HepG2 (cell line): ENCODE results near the gene STOML1. TPM values are rescaled to one million over a fixed set of nuclear protein-coding genes. Genes with fewer than 3 reads are reported as not detected.

Source experiments
- ELF4 ChIP-seq: sonication (generic); formaldehyde crosslinking; IDR thresholded peaks from 2 replicates; pipeline ENCODE4 v1.5.0; 2020; ENCODE audit warnings: missing genetic modification reagents, mild to moderate bottlenecking, moderate library complexity, borderline replicate concordance
- GTF2F1 ChIP-seq: fragments of 150-350 bp; IDR thresholded peaks from 2 replicates; pipeline ENCODE4 v1.6.1; 2014; ENCODE audit warnings: low read length
- HMGXB3 ChIP-seq: sonication (generic); formaldehyde crosslinking; IDR thresholded peaks from 2 replicates; pipeline ENCODE4 v1.4.0; 2020; ENCODE audit warnings: missing genetic modification reagents, borderline replicate concordance
- HNF4A ChIP-seq: sonication (generic); formaldehyde crosslinking; IDR thresholded peaks from 2 replicates; pipeline ENCODE4 v1.4.0; 2020; ENCODE audit warnings: missing genetic modification reagents
- TCF7L2 ChIP-seq: IDR thresholded peaks from 2 replicates; pipeline ENCODE4 v1.6.1; 2011; ENCODE audit warnings: mild to moderate bottlenecking, low read depth, low read length, moderate library complexity
- ZHX1 ChIP-seq: sonication (generic); formaldehyde crosslinking; IDR thresholded peaks from 2 replicates; pipeline ENCODE4 v1.8.1; 2022; ENCODE audit warnings: low read depth, mild to moderate bottlenecking, missing genetic modification reagents
- ZNF121 ChIP-seq: sonication (generic); formaldehyde crosslinking; IDR thresholded peaks from 2 replicates; pipeline ENCODE4 v1.5.0; 2020; ENCODE audit warnings: mild to moderate bottlenecking, missing genetic modification reagents
- ZNF17 ChIP-seq: sonication (generic); formaldehyde crosslinking; IDR thresholded peaks from 2 replicates; pipeline ENCODE4 v1.5.0; 2020; ENCODE audit warnings: mild to moderate bottlenecking, missing genetic modification reagents
- polyA plus RNA-seq, 8 experiments: library from polyadenylated mRNA; depleted of rRNA in 3 of 8; stranded (reverse) in 7 of 8; unstranded in 1 of 8; fragments of >200 nt; fragmentation: Illumina TruSeq in 4 of 8; extraction: Trizol in 4 of 8; gene quantifications; 2 replicates each; pipeline versions ENCODE4 v1.2.1 to v1.2.3, GENCODE V29; 2011 to 2016; ENCODE audit warnings: low read depth in 4 of 8, missing spikeins in 1 of 8, mixed read lengths in 1 of 8; ENCODE audit not compliant: insufficient read depth in 1 of 8
- total RNA-seq, 5 experiments: library from RNA; depleted of rRNA; stranded (reverse); fragments of >200 nt; fragmentation: Illumina TruSeq; extraction: Trizol; gene quantifications; 2 replicates each; pipeline ENCODE4 v1.2.3, GENCODE V29; 2016; ENCODE audit warnings: low read depth in 1 of 5
- TF ChIP-seq, protein P1 (sequence below): sonication (generic); formaldehyde crosslinking; IDR thresholded peaks from 2 replicates; pipeline ENCODE4 v1.4.0; 2020; ENCODE audit warnings: missing genetic modification reagents
- TF ChIP-seq, protein P2 (sequence below): sonication (generic); formaldehyde crosslinking; IDR thresholded peaks from 2 replicates; pipeline ENCODE4 v1.4.0; 2020; ENCODE audit warnings: low read depth, mild to moderate bottlenecking, missing genetic modification reagents

Gene STOML1
- total and polyA plus RNA-seq, 2 of the 13 experiments (the other 11 are each of a cell fraction or from before 2014, with no cell fraction given) = 3.5 to 3.7 TPM

- TF ChIP-seq HNF4A (CRISPR knock-in tag) = no peak
- TF ChIP-seq HMGXB3 (CRISPR knock-in tag) = peak; percentile 58; the same call in 1 of the 2 replicates
- TF ChIP-seq GTF2F1 = no peak
- peak; percentile 39; the same call in 1 of the 2 replicates for TF ChIP-seq ZNF121
- TF ChIP-seq, protein P1, sequence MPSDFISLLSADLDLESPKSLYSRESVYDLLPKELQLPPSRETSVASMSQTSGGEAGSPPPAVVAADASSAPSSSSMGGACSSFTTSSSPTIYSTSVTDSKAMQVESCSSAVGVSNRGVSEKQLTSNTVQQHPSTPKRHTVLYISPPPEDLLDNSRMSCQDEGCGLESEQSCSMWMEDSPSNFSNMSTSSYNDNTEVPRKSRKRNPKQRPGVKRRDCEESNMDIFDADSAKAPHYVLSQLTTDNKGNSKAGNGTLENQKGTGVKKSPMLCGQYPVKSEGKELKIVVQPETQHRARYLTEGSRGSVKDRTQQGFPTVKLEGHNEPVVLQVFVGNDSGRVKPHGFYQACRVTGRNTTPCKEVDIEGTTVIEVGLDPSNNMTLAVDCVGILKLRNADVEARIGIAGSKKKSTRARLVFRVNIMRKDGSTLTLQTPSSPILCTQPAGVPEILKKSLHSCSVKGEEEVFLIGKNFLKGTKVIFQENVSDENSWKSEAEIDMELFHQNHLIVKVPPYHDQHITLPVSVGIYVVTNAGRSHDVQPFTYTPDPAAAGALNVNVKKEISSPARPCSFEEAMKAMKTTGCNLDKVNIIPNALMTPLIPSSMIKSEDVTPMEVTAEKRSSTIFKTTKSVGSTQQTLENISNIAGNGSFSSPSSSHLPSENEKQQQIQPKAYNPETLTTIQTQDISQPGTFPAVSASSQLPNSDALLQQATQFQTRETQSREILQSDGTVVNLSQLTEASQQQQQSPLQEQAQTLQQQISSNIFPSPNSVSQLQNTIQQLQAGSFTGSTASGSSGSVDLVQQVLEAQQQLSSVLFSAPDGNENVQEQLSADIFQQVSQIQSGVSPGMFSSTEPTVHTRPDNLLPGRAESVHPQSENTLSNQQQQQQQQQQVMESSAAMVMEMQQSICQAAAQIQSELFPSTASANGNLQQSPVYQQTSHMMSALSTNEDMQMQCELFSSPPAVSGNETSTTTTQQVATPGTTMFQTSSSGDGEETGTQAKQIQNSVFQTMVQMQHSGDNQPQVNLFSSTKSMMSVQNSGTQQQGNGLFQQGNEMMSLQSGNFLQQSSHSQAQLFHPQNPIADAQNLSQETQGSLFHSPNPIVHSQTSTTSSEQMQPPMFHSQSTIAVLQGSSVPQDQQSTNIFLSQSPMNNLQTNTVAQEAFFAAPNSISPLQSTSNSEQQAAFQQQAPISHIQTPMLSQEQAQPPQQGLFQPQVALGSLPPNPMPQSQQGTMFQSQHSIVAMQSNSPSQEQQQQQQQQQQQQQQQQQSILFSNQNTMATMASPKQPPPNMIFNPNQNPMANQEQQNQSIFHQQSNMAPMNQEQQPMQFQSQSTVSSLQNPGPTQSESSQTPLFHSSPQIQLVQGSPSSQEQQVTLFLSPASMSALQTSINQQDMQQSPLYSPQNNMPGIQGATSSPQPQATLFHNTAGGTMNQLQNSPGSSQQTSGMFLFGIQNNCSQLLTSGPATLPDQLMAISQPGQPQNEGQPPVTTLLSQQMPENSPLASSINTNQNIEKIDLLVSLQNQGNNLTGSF (CRISPR knock-in tag) = no peak
- TF ChIP-seq, protein P2, sequence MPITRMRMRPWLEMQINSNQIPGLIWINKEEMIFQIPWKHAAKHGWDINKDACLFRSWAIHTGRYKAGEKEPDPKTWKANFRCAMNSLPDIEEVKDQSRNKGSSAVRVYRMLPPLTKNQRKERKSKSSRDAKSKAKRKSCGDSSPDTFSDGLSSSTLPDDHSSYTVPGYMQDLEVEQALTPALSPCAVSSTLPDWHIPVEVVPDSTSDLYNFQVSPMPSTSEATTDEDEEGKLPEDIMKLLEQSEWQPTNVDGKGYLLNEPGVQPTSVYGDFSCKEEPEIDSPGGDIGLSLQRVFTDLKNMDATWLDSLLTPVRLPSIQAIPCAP (CRISPR knock-in tag) = no peak
- no peak for TF ChIP-seq ZHX1 (CRISPR knock-in tag)
- TF ChIP-seq ELF4 = no peak
- no peak for TF ChIP-seq TCF7L2
- no peak for TF ChIP-seq ZNF17 (CRISPR knock-in tag)
Observed at GRCh38 chr15:73972984-73973682, 19.0 kb downstream of the STOML1 start (continued).
